Neural progenitor cell (in vitro differentiated cells): ENCODE measurements around the gene NKG7.

Experiments
- CTCF ChIP-seq: fragments of 200-600 bp; sonication (generic); IDR thresholded peaks from 2 replicates; pipeline ENCODE4 v1.5.1; 2017; ENCODE audit warnings: antibody characterized with exemption, mild to moderate bottlenecking
- EZH2phosphoT487 ChIP-seq: fragments of 200-600 bp; sonication (generic); IDR thresholded peaks from 2 replicates; pipeline ENCODE4 v1.6.1; 2017; ENCODE audit warnings: antibody characterized with exemption

- TF ChIP-seq CTCF = no peak
- no peak for TF ChIP-seq EZH2phosphoT487
These were observed 16.7 kb upstream of the NKG7 start for GRCh38 chr19:51389143-51389542.
